AG04450 (cell line): Measurements from ENCODE around the gene ANKS1B. TPM values are rescaled to one million over a fixed set of nuclear protein-coding genes. Genes with fewer than 3 reads are reported as not detected.

Experiments used
- CTCF ChIA-PET: fragments of 300-600, 350-600 bp; formaldehyde crosslinking; extraction: SDS; loops from one replicate; lab custom pipeline; 2022; ENCODE audit warnings: antibody characterized with exemption, inconsistent platforms; lab: Charles Lee
- POLR2A ChIA-PET: fragments of 350-600 bp; formaldehyde crosslinking; extraction: SDS; loops from one replicate; lab custom pipeline; 2021; ENCODE audit warnings: antibody characterized with exemption, inconsistent platforms; lab: Yijun Ruan, JAX
- DNase-seq: peaks from one replicate; pipeline ENCODE4 v3.0.0-alpha.2; 2011; ENCODE audit warnings: low read depth, low spot score
- H3K27ac ChIP-seq: one replicate; pipeline ENCODE4 v1.5.1; 2012; ENCODE audit warnings: low read depth, low read length, control low read depth
- H3K27me3 ChIP-seq: one replicate; pipeline ENCODE4 v1.6.0; 2012; ENCODE audit warnings: low read length; ENCODE audit not compliant: control insufficient read depth, insufficient read depth
- H3K4me3 ChIP-seq: 2 replicates; pipeline ENCODE4 v1.5.1; 2011; ENCODE audit warnings: mild to moderate bottlenecking, low read depth, low read length, control low read depth
- H3K9me3 ChIP-seq: 2 replicates; pipeline ENCODE4 v1.5.1; 2012; ENCODE audit warnings: low read length; ENCODE audit not compliant: control insufficient read depth, insufficient read depth
- polyA plus RNA-seq: library from polyadenylated mRNA; depleted of rRNA; stranded (reverse); fragments of >200 nt; gene quantifications from 2 replicates; pipeline ENCODE4 v1.2.3, GENCODE V29; 2011
- TF ChIP-seq, protein P1 (sequence below): IDR thresholded peaks from 2 replicates; pipeline ENCODE4 v1.5.1; 2011; ENCODE audit warnings: low read depth, low read length, control low read depth, inconsistent platforms

ANKS1B gene
- polyA plus RNA-seq, 1 experiment, result 0.22 TPM

DNA sequence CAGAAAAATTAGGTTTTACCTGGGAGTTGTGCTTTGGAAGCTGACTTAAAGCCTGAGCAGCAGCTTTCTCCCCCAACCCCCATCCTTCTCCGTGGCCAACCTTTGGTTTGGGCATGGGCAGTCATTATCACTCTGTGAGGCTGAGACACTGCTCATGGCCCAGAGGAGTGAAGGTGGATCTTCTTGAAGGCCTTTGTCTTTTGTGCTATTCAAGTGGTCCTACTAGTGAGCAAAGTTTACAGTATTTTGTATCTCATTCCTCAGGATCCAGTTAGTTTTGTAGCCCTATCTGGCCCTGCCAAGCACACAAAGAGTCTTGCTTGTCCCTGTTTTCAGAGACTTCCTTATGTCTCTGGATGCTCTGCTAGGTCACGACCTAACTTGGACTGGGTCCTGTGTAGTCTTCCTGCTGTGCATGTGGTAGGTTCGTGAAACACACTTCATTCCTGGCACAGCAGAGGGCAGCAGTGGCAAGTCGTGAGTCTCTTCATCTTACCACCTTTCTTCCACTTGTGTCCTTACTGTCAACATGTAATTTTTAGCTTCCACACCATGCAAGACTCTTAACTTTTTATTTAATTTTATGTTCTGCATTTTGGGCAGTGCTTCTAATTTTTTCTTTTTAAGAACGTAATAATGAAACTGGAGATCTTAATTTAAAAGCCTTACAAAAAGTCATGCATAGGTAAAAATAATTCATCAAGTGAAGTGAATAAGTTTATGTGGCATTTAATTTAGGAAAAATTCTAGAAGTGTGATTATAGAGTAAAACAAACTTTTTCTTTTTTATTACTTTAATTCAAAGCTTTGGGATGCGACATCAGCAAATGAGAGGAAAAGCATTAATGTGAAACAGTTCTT is 1285.9 kb downstream of the ANKS1B start:
- Histone ChIP-seq H3K9me3 (no peaks in the 10 kb centered on the region), H3K27me3 (no peaks in the 10 kb centered on the region), H3K27ac (no peak overlapping the region), H3K4me3 (no peak overlapping the region)
- peak; percentile 11 for DNase-seq
- POLR2A ChIA-PET, result no interaction called here
- TF ChIP-seq, protein P1, sequence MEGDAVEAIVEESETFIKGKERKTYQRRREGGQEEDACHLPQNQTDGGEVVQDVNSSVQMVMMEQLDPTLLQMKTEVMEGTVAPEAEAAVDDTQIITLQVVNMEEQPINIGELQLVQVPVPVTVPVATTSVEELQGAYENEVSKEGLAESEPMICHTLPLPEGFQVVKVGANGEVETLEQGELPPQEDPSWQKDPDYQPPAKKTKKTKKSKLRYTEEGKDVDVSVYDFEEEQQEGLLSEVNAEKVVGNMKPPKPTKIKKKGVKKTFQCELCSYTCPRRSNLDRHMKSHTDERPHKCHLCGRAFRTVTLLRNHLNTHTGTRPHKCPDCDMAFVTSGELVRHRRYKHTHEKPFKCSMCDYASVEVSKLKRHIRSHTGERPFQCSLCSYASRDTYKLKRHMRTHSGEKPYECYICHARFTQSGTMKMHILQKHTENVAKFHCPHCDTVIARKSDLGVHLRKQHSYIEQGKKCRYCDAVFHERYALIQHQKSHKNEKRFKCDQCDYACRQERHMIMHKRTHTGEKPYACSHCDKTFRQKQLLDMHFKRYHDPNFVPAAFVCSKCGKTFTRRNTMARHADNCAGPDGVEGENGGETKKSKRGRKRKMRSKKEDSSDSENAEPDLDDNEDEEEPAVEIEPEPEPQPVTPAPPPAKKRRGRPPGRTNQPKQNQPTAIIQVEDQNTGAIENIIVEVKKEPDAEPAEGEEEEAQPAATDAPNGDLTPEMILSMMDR, result peak; percentile 76
- CTCF ChIA-PET, result interaction anchor here (0.6 to 2.6 kb wide), 21 partner anchors 8 to 1730 kb away, joined by 3 to 44 read pairs (median 3); no protein-coding TSS in a partner anchor

DNA sequence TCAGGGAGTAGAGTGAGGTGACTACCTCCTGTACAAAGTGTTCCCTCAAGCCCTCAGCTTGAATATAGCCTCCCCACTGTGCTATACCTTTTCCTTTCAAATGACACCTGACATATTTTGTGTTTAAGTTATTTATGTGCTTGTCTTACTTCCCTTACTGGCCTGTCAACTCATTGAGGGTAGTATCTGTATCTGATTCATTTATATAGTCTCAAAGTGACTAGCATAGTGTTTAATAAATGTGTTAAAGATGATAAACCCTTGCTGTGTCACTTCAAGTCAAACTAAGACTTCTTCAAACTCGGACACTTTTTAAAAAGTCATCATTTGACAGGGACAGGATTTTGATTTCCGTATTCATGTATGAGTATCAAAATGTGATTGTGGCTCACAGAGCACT is 1287.5 kb downstream of the ANKS1B start:
- Histone ChIP-seq H3K27ac (no peak overlapping the region), H3K4me3 (no peak overlapping the region), H3K9me3 (no peaks in the 10 kb centered on the region), H3K27me3 (no peaks in the 10 kb centered on the region)
- CTCF ChIA-PET, result interaction anchor here (1.9 kb wide), 1 partner anchor 302 kb away, joined by 6 read pairs; no protein-coding TSS in a partner anchor
- DNase-seq, result no peak
- TF ChIP-seq, protein P1, result no peak
- POLR2A ChIA-PET, result no interaction called here

DNA sequence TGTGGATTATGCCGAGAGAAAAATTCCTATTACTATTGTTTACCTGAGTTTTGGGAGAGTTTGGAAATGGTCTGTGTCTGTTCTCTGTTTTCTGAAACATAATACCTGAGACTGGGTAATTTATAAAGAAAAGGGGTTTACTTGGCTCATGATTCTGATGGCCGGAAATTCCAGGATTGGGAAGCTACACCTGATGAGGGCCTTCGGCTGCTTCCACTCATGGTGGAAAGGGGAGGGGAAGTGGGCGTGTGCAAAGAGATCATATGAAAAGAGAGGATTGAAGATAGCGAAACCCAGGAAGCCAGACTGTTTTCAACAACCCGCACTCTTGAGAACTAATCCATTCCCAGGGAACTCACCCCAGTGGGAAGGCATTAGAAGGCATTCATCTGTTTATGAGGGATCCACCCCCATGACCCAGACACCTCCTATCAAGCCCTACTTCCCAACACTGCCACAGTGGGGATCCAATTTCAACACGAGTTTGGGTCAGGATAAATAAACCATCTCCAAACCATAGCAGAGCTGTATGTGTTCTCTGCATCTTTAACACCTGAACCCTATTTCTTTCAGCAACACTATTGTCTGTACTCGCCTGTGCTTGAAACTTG is 1288.6 kb downstream of the ANKS1B start:
- ChIA-PET POLR2A (no interaction called here), CTCF (interaction anchor here (1.0 to 1.9 kb wide), 2 partner anchors 10 to 303 kb away, joined by 3 to 6 read pairs; no protein-coding TSS in a partner anchor)
- TF ChIP-seq, protein P1, result no peak
- H3K4me3 ChIP-seq, result no peak overlapping the region
- H3K9me3 ChIP-seq, result no peaks in the 10 kb centered on the region
- no peaks in the 10 kb centered on the region for H3K27me3 ChIP-seq
- H3K27ac ChIP-seq, result no peak overlapping the region
- no peak for DNase-seq

DNA sequence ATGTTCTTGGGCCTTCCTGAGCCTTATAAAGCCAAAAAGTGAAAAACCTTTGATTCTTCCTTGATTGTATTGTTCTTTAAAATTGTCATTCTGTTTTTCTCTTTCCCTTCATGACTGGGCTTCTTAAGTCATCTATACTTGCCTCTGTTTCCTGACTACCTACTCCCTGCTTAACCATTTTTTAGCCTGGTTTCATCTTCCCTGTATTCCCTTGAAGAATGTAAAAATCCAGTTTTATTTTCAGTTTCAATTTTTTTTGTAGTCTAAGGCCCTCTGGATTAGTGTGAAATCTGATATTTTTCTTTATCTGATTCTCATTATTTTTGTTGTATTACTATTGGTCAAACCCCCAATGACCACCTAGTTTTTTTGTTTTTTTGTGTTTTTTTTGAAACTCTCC is 1293.4 kb downstream of the ANKS1B start:
- CTCF ChIA-PET, result interaction anchor here (0.6 to 1.2 kb wide), 3 partner anchors 34 to 307 kb away, joined by 3 to 4 read pairs (median 3); no protein-coding TSS in a partner anchor
- no peak for DNase-seq
- Histone ChIP-seq H3K27ac (no peak overlapping the region), H3K27me3 (no peaks in the 10 kb centered on the region), H3K9me3 (no peaks in the 10 kb centered on the region), H3K4me3 (no peak overlapping the region)
- TF ChIP-seq, protein P1, result no peak
- POLR2A ChIA-PET, result no interaction called here

DNA sequence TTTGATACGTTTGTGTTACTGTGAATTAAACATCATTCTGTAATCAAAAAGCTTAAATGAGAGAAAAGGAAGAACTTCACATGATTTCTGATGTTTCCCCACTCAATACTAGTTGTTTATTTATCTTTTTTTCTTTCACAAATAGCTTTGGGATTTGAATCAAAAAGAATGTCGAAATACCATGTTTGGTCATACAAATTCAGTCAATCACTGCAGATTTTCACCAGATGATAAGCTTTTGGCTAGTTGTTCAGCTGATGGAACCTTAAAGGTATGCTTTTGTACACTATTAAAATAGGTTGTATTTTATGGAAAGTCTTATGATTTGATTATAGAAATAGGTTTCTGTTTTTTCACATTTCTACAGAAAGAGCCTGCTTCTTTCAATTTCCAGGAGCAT is 1298.1 kb downstream of the ANKS1B start:
- ChIA-PET CTCF (interaction anchor here (0.8 to 1.1 kb wide), 4 partner anchors 9 to 312 kb away, joined by 3 to 4 read pairs (median 3); no protein-coding TSS in a partner anchor), POLR2A (no interaction called here)
- no peak for DNase-seq
- Histone ChIP-seq H3K4me3 (no peak overlapping the region), H3K27me3 (no peaks in the 10 kb centered on the region), H3K9me3 (no peaks in the 10 kb centered on the region), H3K27ac (no peak overlapping the region)
- TF ChIP-seq, protein P1, result no peak
